ENCODE measurements around the gene CLCF1. TPM values are rescaled to one million over a fixed set of nuclear protein-coding genes. Genes with fewer than 3 reads are reported as not detected.

Gene CLCF1
- polyA plus RNA-seq, 1 of the 3 experiments (the other 2 are of a cell fraction): 27.0 TPM

GRCh38 chr11:67322049-67322448 is 51.3 kb downstream of the CLCF1 start:
- TF ChIP-seq SMC3 (IDR thresholded peaks at IDR 0.05; ENCODE audit: low read depth, low read length): no peak
- TF ChIP-seq TCF12 (IDR thresholded peaks at IDR 0.05): no peak
- no peak for TF ChIP-seq ELF1 (IDR thresholded peaks at IDR 0.05)
- TF ChIP-seq NRF1 (IDR thresholded peaks at IDR 0.05; ENCODE audit: low read depth, low read length): no peak
- no peak for TF ChIP-seq ZBTB33 (IDR thresholded peaks at IDR 0.05; ENCODE audit: borderline replicate concordance, low read depth)
- TF ChIP-seq RAD21 (IDR thresholded peaks at IDR 0.05; ENCODE audit: low read length): no peak
- TF ChIP-seq PBX3 (IDR thresholded peaks at IDR 0.05): no peak
- TF ChIP-seq SIN3A (IDR thresholded peaks at IDR 0.05; ENCODE audit: borderline replicate concordance, low read depth, low read length): no peak
- no peak for TF ChIP-seq FOXM1 (IDR thresholded peaks at IDR 0.05; ENCODE audit: low read depth)
- no peak for TF ChIP-seq GABPA (IDR thresholded peaks at IDR 0.05; ENCODE audit: low read depth)
- no peak for TF ChIP-seq IRF3 (IDR thresholded peaks at IDR 0.05; ENCODE audit: low read depth, low read length)
- no peak for TF ChIP-seq POLR2AphosphoS5 (IDR thresholded peaks at IDR 0.05; ENCODE audit: low read depth, low read length)
- no peak for TF ChIP-seq TEAD4 (IDR thresholded peaks at IDR 0.05; ENCODE audit: borderline replicate concordance, insufficient read depth)
- TF ChIP-seq TAF1 (IDR thresholded peaks at IDR 0.05; ENCODE audit: borderline replicate concordance, low read depth, low read length): no peak
- Histone ChIP-seq H3F3A (replicated peaks; ENCODE audit: insufficient read depth) (peaks cover 21% of the 10 kb centered on the region), H3K27ac (ENCODE audit: low read depth in 2 of 2, low read length in 1 of 2) (no peak overlapping the region), H3K9ac (no peak overlapping the region), H2AFZ (ENCODE audit: low read depth) (no peak overlapping the region), H3K4me2 (no peak overlapping the region), H3K79me2 (ENCODE audit: insufficient read depth) (0 out of 2 replicates have a peak, but pooled peaks cover 4% of the 10 kb centered on the region), H3K9me2 (no peaks in the 10 kb centered on the region), H4K20me1 (ENCODE audit: insufficient read depth) (no peaks in the 10 kb centered on the region), H3K27me3 (ENCODE audit: insufficient read depth) (no peaks in the 10 kb centered on the region), H3K36me3 (replicated peaks in 1 of 2; ENCODE audit: control insufficient read depth in 1 of 2, insufficient read depth in 2 of 2, low read length in 1 of 2) (no peaks in the 10 kb centered on the region), H3K4me3 (ENCODE audit: low read depth in 2 of 2, low read length in 1 of 2) (no peak overlapping the region), H3K9me3 (no peaks in the 10 kb centered on the region), H3K4me1 (ENCODE audit: control insufficient read depth in 1 of 2, insufficient read depth in 2 of 2, low read depth in 1 of 2, low read length in 1 of 2) (peaks cover 4 to 8% of the 10 kb centered on the region in 2 experiments; a peak in 1 of 4 replicates)
- ChIA-PET POLR2A (interaction anchor here (1.0 kb wide), 2 partner anchors 33 to 55 kb away, joined by 3 to 4 read pairs; partner anchors contain the start of gene ANKRD13D), CTCF (interaction anchor here (0.6 to 12.0 kb wide), 10 partner anchors 15 to 343 kb away, joined by 3 to 274 read pairs (median 7); partner anchors contain the start of gene GRK2)
- WGBS (ENCODE audit: low lambda C conversion rate): 97% methylated on average over 3 of the region's 3 CpGs
- no peak for DNase-seq
